Measurements from ENCODE around the gene ST8SIA1.

ST8SIA1 gene

GRCh38 chr12:22238211-22238610, 96.3 kb downstream of the ST8SIA1 start:
- no peak for DNase-seq (ENCODE audit: low read depth, low spot score)

- no peak for DNase-seq (ENCODE audit: low read depth, low spot score)
Measured at GRCh38 chr12:22234561-22234960, 99.9 kb downstream of the ST8SIA1 start.

GRCh38 chr12:22231836-22232235, 102.7 kb downstream of the ST8SIA1 start:
- DNase-seq (ENCODE audit: low read depth, low spot score): peak; percentile 14

DNA sequence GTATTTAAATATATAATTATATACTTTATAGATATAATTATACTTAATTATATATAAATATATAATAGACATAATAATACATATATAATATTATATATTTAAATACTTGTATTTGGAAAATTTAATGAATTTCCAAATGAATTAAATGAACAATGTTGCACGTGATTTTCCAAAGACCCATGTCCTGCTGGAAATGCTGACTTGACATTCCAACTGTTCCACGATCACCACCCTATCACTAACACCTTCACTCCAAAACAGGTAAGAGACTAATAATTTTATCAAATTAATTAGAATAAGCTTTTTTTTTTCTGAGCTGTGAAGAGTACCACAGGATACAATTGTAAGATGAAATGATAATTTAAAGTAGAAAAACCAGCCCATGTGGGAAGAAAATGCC, 103.4 kb downstream of the ST8SIA1 start:
- no peak for DNase-seq (ENCODE audit: low read depth, low spot score)

DNA sequence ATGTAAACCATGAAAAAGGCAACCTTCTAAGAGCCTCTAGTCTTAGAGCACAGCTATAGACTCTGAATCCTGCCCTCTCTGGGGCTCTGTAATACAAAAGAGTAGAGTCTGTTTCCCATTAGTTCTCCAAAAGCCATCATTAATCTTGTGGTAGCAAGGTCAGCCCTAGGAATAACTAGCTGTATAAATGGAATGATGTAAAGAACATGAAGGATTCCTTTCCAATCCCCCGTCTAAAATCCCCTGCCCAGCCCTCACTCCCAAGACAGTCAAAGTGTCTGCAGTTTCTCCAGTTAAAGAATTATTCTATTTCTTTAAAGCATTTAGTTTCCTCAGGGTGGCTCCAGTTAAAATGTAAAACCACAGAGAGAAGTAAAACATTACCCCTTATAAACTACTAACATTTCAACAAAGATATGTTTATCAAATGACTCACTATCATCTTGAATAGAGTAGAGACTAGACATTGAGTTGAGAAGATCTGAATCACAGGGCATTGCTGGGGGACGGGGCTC, 104.2 kb downstream of the ST8SIA1 start:
- DNase-seq (ENCODE audit: low read depth, low spot score): no peak

DNA sequence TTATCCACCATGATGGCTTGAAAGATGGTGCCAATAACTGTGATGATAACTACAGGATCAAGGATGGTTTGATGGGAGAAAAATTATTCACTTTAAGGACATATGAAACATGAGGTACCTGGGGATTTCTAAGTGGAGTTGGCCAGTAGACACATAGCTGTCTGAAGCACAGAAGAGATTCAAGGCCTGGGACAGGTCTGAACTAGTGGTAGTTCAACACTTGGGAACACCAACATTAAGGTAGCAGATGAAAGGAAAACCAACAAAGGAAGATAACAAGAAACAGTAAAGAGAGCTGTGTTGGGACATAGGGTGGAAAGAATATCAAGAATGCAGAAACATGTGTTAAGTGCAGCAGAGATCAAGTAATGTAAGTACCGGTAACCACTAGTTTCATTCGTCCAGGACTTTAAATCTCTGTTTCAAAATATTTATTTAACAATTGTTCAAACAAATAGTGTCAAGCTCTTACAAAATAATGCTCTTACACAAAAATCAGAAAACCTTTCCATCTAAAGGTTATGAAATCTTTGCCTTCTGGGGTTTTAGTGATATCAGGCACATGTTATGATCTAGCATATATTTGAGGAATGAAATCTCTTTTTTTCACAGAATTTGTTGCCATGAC, 104.7 kb downstream of the ST8SIA1 start:
- DNase-seq (ENCODE audit: low read depth, low spot score): no peak

DNA sequence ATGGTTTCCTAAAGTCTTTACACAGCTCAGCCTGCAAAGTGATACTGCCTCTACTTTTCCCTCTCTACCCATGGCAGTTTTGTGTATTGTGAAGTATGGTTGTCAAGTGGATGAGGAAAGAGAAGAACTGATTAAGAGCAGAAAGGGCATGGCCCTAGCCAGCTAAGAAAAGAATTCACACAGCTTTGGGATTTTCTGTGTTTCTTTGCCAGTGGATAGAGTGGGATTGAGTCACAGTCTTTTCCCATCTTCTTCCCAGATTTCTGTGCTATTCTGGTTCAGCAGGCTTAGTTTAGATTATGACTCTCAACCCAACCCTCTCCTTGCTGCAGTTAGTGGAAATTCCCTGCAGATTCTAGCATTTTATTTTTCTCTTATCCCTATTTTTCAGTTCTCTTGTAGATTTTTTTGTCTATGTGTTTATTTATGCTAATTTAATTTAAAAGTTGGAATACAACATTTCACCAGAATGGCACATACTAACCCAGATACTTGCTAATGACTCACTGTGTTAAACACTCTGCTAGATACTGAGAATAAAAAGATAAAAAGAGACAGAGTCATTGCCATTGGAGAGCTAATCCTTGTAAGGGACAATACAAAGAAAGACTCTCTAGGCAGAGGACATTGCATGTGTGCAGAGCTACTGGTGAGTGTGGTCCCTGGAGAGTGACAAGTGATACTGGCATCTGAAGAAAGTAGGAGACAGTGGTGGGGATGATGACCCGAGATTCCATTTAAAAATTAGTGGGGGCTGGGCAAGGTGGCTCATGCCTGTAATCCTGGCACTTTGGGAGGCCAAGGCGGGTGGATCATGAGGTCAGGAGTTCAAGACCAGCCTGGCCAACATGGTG, 106.3 kb downstream of the ST8SIA1 start:
- no peak for DNase-seq (ENCODE audit: low read depth, low spot score)

DNA sequence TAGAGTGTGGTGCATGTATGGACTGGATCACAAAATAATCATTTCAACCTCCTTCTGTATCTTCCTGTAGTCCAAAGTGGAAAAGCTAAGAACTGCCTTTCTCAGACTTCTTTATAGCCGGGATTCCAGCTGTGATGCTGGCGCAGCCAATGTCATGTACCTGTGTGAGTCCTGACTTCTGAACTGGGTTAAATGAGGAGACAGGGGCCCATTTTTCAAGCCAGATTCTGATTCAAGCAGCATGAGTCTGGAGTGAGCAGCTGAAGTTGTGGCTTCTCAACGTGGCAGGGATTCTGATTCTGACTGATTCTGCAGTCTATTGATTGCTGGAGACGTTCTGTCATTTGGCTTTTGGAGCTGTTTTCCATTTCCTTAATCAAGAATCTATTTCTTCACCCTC, 111.2 kb downstream of the ST8SIA1 start:
- DNase-seq (ENCODE audit: low read depth, low spot score): no peak

DNA sequence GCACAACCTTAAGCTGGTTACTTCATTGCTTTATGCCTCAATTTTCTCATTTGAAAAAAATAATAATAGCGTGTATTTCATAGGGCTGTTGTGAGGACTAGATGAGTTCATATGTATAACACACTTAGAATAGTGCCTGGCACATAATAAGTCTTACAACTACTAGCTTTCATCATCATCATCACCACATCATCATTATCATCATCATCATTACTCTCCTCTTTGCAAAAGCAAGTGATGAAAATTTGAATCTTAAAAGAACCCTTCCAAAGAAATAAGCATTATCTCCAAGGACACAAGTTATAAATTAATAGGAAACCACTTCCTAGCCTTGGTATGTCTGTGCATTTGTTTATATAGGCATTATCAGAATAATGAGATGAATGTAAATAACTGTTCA, 117.0 kb downstream of the ST8SIA1 start:
- DNase-seq (ENCODE audit: low read depth, low spot score): no peak

GRCh38 chr12:22215467-22216253, 118.8 kb downstream of the ST8SIA1 start:
- DNase-seq (ENCODE audit: low read depth, low spot score): no peak

- DNase-seq (ENCODE audit: low read depth, low spot score): no peak
Measured at GRCh38 chr12:22211128-22211527, 123.4 kb downstream of the ST8SIA1 start.

- no peak for DNase-seq (ENCODE audit: low read depth, low spot score)
Measured at GRCh38 chr12:22209422-22209821, 125.1 kb downstream of the ST8SIA1 start.

DNA sequence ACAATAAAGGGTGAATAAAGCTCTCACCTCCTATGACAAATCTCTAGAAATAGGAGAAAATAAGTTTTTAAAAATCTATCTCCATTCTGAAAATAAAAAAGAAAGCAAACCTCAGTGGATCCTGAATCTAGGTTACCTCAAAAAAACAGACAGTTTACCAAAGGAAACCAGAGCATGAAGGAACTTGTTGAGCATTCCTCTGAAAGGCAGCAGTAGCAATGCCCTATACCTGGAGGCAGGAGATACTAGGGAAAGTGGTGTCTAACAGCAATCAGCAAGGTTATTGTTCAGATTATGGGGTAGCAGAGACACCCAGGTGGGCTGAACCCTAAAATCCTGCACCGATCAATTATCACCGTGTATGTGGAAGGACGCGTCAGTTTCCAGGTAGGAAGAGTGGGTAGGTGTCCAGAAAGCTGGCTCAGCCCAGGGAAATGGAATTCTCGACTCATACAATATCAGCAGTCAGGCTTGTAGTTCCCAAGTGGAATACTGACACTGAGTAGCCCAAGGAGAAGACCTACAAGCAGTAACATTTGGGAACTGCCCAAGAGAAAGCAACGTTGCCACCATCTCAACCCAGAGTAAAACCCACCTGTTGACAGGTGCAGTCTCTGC, 128.3 kb downstream of the ST8SIA1 start:
- DNase-seq (ENCODE audit: low read depth, low spot score): no peak

DNA sequence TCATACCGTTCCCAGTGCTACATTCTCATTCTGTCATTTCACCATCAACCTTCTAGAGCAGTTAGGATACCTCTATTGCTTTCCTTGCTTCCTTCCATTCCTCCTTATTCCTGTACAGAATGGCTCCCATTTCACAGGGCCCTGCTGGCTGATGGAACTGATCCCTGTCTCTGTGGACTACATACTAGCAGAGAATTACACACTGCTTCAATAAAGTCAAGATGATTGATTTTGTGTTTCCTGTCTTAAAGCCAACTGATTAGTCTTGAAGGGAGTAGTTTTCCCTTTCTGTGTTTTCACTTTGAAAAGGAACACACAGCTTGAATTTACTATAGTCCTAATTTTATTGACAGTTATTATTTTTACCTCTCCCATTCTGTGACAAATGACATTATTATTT, 130.1 kb downstream of the ST8SIA1 start:
- no peak for DNase-seq (ENCODE audit: low read depth, low spot score)

GRCh38 chr12:22202847-22203246, 131.7 kb downstream of the ST8SIA1 start:
- no peak for DNase-seq (ENCODE audit: low read depth, low spot score)

GRCh38 chr12:22201101-22201500, 133.4 kb downstream of the ST8SIA1 start:
- DNase-seq (ENCODE audit: low read depth, low spot score): no peak

DNA sequence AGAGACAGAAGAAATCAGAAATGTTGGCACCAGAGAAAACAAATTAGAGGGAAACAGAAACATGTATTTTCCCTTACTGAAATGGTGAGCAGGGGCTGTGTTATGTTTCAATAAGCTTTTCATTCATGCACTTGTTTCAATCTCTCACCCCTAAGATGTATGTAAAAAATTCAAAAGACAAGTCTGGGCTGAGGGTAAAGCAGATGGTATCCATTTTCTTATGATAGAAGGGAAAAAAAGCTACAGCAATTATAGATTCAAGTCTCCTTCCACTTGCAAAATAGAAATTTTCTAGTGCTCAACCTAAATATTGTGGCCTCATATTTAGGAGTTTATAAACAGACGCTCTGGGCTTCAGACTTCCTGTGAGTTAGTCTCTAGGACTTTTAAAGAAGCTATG, 138.3 kb downstream of the ST8SIA1 start:
- DNase-seq (ENCODE audit: low read depth, low spot score): no peak

DNA sequence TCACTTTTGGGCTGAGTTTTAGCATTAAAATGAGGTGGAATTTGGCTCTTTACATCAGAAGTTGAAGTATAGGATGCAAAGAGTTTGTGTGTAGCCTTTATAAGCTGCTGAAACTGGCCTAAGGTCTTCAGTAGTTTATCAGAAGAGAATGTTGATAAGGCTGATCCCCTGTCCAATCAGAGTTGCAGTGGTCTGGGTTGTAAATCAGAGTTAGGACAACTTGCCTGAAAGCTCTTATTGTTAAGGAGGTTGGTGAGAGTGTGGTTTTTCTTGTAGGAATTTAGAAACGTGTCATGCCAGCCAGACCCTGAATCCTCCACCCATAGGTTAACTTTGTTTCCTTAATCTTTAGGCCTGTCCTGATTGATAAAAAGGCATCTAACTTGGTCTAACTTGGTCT, 143.5 kb downstream of the ST8SIA1 start:
- DNase-seq (ENCODE audit: low read depth, low spot score): peak; percentile 28

- no peak for DNase-seq (ENCODE audit: low read depth, low spot score)
Measured at GRCh38 chr12:22188431-22188830, 146.1 kb downstream of the ST8SIA1 start.

- peak; percentile 34 for DNase-seq (ENCODE audit: low read depth, low spot score)
Measured at GRCh38 chr12:22180705-22181104, 153.8 kb downstream of the ST8SIA1 start.

- no peak for DNase-seq (ENCODE audit: low read depth, low spot score)
Measured at GRCh38 chr12:22173177-22173576, 161.3 kb downstream of the ST8SIA1 start.

DNA sequence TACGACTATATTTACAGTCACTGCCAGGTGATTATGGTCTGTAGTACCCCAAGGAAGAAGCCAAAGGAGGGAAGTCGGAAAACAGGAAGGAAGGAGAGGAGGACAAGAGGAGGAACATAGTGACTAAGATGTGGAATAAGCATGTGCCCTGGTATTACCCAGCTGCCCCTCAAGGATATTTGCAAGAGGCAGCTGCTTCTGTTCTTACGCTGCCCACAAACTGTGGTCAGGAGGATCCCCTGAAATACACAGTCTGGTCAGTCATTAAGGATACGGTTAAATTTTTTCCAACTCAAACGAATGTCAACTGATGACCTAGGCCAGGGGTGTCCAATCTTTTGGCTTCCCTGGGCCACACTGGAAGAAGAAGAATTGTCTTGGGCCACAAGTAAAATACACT, 162.0 kb downstream of the ST8SIA1 start:
- no peak for DNase-seq (ENCODE audit: low read depth, low spot score)
